SU-DHL-6 (cell line): ENCODE measurements around the gene C3orf70.

Source experiments
- EZH2phosphoT487 ChIP-seq: fragments of 200-600 bp; sonication (generic), shearing (Covaris generic); conservative IDR thresholded peaks from 2 replicates; pipeline ENCODE4 v1.6.1; 2018; ENCODE audit warnings: mild to moderate bottlenecking, antibody characterized with exemption, low read length, moderate library complexity, mixed read lengths
- TF ChIP-seq, protein P1 (sequence below): fragments of 200-600 bp; sonication (generic); IDR thresholded peaks from one replicate; pipeline ENCODE4 v1.5.1; 2017; ENCODE audit warnings: antibody characterized with exemption, mild to moderate bottlenecking, low read length, moderate library complexity; ENCODE audit not compliant: insufficient read depth, poor library complexity, severe bottlenecking

DNA sequence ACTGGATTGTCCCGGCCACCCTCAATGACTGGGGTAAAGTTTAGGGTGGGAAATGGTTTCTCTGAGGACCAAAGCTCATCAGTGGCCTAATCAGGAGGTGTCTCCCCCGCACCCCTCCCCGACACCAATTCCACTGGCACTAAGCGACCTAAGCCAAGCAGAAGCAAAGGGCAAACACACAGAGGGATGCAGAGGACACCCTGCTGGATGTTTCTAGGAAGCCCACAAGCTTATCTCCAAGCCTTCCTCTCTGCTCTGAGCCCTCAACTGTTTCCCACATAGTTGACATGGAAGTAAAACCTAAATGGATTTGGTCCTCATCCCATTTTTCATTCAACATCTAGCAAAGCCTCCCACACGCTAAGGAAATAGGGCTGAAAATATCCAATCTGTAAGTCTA lies 68.5 kb downstream of the C3orf70 start:
- TF ChIP-seq, protein P1, sequence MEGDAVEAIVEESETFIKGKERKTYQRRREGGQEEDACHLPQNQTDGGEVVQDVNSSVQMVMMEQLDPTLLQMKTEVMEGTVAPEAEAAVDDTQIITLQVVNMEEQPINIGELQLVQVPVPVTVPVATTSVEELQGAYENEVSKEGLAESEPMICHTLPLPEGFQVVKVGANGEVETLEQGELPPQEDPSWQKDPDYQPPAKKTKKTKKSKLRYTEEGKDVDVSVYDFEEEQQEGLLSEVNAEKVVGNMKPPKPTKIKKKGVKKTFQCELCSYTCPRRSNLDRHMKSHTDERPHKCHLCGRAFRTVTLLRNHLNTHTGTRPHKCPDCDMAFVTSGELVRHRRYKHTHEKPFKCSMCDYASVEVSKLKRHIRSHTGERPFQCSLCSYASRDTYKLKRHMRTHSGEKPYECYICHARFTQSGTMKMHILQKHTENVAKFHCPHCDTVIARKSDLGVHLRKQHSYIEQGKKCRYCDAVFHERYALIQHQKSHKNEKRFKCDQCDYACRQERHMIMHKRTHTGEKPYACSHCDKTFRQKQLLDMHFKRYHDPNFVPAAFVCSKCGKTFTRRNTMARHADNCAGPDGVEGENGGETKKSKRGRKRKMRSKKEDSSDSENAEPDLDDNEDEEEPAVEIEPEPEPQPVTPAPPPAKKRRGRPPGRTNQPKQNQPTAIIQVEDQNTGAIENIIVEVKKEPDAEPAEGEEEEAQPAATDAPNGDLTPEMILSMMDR: no peak
- TF ChIP-seq EZH2phosphoT487: no peak
